Mesenteric fat pad (tissue), 1 donor: ENCODE results near the gene MPZL2. TPM values are rescaled to one million over a fixed set of nuclear protein-coding genes. Genes with fewer than 3 reads are reported as not detected.
A peak's percentile ranks its signal among the peaks of the same experiment; 100 is the strongest.

ENCODE experiments used
- DNase-seq: peaks from one replicate; pipeline ENCODE4 v3.0.0-alpha.2; 2020; ENCODE audit warnings: low spot score
- total RNA-seq: library from RNA; stranded (reverse); fragmentation: NEBNext Ultra II Directional; extraction: Animal tissue kit (Norgen Biotek cat#: 25700); gene quantifications from one replicate; pipeline ENCODE4 v1.2.1, GENCODE V29; 2021
- donor health status: DM: yes; HTN: yes; CAD: no.

MPZL2 gene
- total RNA-seq, 1 donor from 2014 or later = 36.8 TPM

GRCh38 chr11:118283756-118284350 lies 19.8 kb upstream of the MPZL2 start:
- DNase-seq = no peak

- no peak for DNase-seq
Measured at GRCh38 chr11:118283037-118283636, 19.0 kb upstream of the MPZL2 start.

DNA sequence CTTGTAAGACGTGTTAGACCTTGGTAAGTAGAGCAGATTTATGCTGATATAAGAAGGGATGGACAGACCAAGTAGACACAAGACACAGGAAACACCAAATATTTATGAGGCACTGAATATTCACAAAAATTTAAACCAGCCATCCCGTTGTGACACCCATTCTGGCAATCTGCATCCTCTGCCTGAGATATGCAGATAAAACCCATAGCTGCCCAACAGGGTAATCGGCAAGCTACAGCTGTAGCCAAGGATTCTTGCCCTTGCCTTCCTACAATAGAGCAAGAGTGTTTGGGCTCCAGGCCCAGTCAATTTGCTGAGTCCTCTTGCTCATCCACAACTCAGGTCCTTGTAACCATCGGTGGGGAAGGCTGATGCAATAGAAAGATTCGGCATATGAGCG lies 18.5 kb upstream of the MPZL2 start:
- no peak for DNase-seq

- DNase-seq = no peak
Measured at GRCh38 chr11:118281284-118281683, 17.2 kb upstream of the MPZL2 start.

- DNase-seq = no peak
Measured at GRCh38 chr11:118277312-118277711, 13.2 kb upstream of the MPZL2 start.

DNA sequence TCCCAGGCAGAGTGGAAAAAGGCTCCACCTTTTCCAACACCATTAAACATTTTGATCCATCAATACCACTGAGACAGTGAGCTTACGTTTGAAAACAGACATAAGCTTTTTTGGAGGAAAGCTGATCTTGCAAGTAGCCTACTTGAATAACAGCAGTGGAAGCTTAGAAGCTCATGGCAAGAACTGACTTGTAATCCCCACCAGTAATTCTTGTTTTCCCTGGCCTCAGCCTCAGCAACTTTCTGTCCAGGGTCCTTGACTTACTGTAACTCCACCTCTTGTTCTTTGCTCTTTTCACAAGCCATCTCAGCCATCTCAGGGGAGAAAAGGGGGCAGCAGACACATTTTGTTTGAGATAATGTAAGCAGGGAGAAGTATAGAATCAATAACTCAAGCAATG lies 12.3 kb upstream of the MPZL2 start:
- DNase-seq = no peak

DNA sequence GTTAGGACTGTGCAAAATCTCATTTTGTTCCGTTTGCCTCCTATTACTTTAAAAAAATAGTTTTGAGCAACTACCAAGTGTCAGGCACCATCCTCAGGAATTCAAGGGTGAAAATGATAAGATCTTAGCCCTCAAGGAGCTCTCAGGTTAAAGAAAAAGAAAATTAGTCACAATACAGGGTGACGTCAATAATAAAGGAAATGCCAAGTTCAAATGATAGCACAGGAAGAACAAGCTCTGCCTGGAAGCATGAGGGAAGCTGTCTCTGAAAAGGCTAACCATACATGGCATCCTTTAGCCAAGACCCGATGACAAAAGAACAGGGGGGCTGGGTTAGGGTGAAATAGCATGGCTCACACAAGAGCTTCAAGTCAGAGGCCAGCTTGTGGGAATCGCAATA lies 11.1 kb upstream of the MPZL2 start:
- no peak for DNase-seq

DNA sequence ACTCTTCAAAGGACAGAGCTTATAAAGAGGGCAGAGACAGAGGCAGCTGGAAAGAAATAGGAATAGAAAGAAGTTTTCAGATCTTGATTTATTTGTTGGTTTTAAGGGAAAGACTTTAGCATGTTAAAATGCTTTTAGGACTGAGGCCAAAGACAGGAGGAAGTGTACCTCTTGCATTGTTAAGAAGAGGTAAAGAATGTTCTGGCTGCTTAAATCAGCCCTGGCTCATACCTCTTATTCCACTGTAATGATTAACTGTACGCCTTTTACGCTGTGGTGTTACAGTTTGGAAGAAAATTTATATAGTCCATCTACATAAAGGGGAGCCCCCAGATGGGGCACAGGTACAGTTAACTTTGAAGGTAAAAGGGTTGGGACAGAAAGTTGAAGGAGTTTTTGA lies 10.1 kb upstream of the MPZL2 start:
- DNase-seq = no peak

- DNase-seq = no peak
Measured at GRCh38 chr11:118272001-118272400, 7.9 kb upstream of the MPZL2 start.

DNA sequence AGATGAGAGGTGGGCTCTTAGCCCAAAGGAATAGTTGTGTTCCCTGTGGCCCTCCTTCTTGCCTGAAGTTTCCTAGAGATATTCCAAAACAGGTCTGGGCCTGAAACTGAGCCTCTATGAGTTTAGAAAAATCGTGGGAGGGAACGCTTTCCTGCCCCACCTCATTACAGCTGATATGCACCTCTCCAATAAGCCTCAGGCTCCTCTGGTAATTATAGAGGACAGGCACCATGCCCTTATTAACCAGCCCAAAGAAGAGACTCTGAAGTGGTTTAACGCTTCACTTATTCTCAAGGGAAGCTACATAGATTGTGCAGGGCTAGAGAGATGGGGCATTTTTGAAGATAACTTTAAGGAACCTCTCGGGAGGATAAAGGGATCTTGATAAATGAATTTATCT lies 3.4 kb upstream of the MPZL2 start:
- no peak for DNase-seq

- DNase-seq = no peak
Measured at GRCh38 chr11:118265954-118266353, 1.9 kb upstream of the MPZL2 start.

- no peak for DNase-seq
Measured at GRCh38 chr11:118264569-118265465, 720 bp upstream of the MPZL2 start.

DNA sequence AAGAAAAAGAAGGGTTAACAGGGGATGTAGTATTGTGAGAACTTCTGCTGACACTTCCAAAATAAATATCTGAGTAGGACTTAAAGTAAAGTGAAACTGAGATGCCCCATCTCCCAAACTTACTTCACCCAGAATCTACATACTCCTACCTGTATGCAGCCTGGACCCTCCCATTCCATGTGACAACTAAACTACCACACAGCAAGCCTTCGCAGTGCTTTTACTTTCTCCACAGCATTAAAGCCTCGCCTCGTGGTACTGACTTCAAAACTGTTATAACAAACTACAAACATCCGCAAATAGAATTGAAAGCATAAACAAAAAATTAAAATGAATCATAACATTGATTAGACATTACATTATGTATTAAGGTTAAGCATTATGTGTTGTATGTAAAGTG lies 985 bp downstream of the MPZL2 start:
- no peak for DNase-seq

DNA sequence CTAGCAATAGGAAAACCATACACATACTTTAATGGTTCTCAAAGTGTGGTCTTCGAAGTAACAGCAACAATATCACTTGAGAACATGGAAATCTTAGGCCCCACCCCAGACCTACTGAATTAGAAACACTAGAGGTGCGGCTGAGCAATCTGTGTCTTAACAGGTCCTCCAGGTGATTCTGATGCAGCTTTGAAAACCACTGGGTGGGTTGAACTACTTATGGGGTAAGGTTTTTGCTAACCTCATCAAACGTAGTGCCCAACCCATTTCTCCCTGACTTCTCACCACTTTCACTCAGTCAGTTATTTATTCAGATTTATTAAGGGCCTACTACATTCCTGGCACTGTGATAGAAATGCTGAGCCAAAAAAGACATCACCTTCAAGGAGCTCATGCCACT lies 3.7 kb downstream of the MPZL2 start:
- no peak for DNase-seq

- DNase-seq = no peak
Measured at GRCh38 chr11:118259138-118259537, 5.0 kb downstream of the MPZL2 start.

DNA sequence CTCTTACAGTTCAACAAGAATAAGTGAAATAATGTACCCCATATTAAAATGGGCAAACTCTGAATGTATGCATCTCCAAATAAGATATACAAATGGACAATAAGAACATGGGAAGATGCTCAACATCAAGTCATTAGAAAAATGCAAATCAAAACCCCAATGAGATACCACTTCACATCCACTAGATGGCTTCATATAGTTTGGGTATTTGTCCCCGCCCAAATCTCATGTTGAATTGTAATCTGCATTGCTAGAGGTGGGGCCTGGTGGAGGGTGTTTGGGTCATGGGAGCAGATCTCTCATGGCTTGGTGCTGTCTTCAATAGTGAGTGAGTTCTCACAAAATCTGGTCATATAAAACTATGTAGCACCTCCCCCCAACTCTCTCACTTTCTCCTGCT lies 5.7 kb downstream of the MPZL2 start:
- no peak for DNase-seq

GRCh38 chr11:118252688-118253087 lies 11.4 kb downstream of the MPZL2 start:
- DNase-seq = no peak

DNA sequence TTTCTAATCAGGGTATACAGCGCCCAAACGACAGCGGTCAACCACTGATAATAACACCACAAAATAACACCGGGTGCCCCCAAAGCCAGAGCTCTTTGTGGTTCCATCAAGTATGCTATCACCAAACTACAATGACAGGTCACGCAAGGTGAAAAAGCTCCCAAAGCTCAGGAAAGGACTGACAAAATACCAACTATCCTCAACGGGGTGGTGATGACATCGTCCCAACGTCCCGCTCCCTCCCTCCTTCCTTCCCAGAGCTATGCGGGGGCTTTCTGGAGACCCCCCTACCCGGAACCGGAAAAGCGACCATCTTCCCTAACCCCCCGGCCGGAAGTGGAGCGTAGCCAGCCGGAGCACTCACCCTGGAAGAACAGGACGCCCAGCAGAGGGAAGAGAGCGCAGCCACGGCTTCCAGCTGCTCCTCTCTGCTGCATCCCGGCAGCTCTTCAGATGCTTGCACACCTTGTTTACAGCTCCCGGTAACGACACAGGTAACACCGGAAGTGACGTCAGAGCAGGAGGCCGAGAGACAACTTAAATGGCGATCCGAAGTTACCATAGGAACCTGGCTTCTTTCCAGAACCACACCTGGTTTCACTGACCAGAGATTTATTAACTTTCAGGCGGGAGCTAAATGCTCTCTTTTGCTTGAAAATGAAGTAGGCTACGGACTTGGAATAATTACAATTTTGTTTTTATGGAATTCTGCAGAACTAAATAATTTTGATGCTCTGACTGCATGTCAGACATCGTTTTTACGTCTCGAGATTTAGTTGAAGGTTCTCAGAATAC lies 12.0 kb downstream of the MPZL2 start, which contains the start of gene MPZL3:
Gene MPZL3 (minus strand): TSS at position 508 of the 795 bp plus-strand sequence. CDS start 71 bp downstream, at position 437.
- peak; percentile 90 for DNase-seq

GRCh38 chr11:118247041-118247440 lies 17.1 kb downstream of the MPZL2 start:
- DNase-seq = no peak

DNA sequence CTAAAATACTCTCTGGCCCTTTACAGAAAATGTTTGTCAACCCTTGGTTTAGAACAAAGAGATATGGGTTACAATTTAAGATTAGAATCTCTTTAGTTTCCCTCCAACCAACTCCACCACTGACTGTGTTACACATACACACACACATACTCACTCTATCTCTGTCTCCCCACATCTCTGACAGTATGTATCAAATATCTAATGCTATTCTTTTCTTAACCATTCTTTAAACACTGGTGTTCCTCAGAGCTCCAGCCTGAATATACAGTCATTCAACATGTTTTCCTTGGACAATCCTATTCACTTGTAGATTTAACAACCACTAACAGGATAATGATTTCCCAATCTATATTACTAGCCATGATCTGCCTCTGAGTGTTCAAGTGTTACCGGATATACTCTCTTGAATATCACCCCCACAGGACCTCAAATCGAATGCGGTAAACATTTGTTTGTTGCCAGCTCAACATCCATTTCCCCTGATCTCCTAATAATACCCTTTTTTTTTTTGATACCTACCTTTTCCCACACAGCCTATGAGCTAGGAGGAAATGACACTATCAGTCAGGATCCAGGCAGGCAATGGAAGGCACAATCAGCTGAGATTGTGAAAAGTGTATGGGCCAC lies 18.0 kb downstream of the MPZL2 start:
- no peak for DNase-seq
